Spleen (tissue), 11 donors: ENCODE results near the gene NCAPD3. TPM values are rescaled to one million over a fixed set of nuclear protein-coding genes. Genes with fewer than 3 reads are reported as not detected.

Experiments used
- DNase-seq: peaks from one replicate; pipeline ENCODE4 v3.0.0-alpha.2; 2020
- H3K27ac ChIP-seq, 8 donors: fragments of 200-600 bp; sonication (generic) in 7 of 8; 1 replicate in 4 of 8; 2 replicates in 4 of 8; pipeline versions ENCODE4 v1.5.0 to v1.8.0; 2016 to 2021; ENCODE audit warnings: inconsistent platforms in 4 of 8, mild to moderate bottlenecking in 4 of 8, moderate library complexity in 1 of 8
- H3K27me3 ChIP-seq, 7 donors: fragments of 200-600 bp; sonication (generic) in 6 of 7; replicated peaks in 1 of 7; 1 replicate in 4 of 7; 2 replicates in 3 of 7; pipeline versions ENCODE4 v1.5.0 to v1.8.0; 2016 to 2021; ENCODE audit warnings: inconsistent platforms in 3 of 7, mild to moderate bottlenecking in 1 of 7
- H3K36me3 ChIP-seq, 6 donors: fragments of 200-600 bp; sonication (generic) in 5 of 6; 1 replicate in 4 of 6; 2 replicates in 2 of 6; pipeline versions ENCODE4 v1.5.0 to v1.8.0; 2016 to 2021; ENCODE audit warnings: inconsistent platforms in 2 of 6
- H3K4me1 ChIP-seq, 6 donors: fragments of 200-600 bp; sonication (generic) in 5 of 6; 1 replicate in 3 of 6; 2 replicates in 3 of 6; pipeline versions ENCODE4 v1.5.0 to v1.8.0; 2016 to 2021; ENCODE audit warnings: inconsistent platforms in 3 of 6
- H3K4me3 ChIP-seq, 8 donors: fragments of 200-600 bp; sonication (generic) in 7 of 8; 1 replicate in 4 of 8; 2 replicates in 4 of 8; pipeline versions ENCODE4 v1.5.0 to v1.8.0; 2016 to 2021; ENCODE audit warnings: inconsistent platforms in 4 of 8, mild to moderate bottlenecking in 4 of 8, moderate library complexity in 2 of 8
- H3K9me3 ChIP-seq, 8 donors: fragments of 200-600 bp; sonication (generic) in 7 of 8; 1 replicate in 4 of 8; 2 replicates in 4 of 8; pipeline versions ENCODE4 v1.5.0 to v1.8.0; 2016 to 2021; ENCODE audit warnings: inconsistent platforms in 4 of 8
- POLR2A ChIP-seq, 3 donors: fragments of 450-650 bp; IDR thresholded peaks; one replicate each; pipeline ENCODE4 v1.5.1; 2017; ENCODE audit warnings: antibody characterized with exemption in 3 of 3, mild to moderate bottlenecking in 1 of 3
- POLR2AphosphoS5 ChIP-seq, 3 donors: sonication (generic); formaldehyde crosslinking; IDR thresholded peaks; one replicate each; pipeline ENCODE4 v1.5.1; 2017; ENCODE audit warnings: antibody characterized with exemption in 3 of 3
- WGBS, 5 donors: extraction: QIAGEN DNeasy Blood & Tissue Kit in 3 of 5; methylation state at CpG; one replicate each; pipeline versions ENCODE4 v1.1.5 to v1.1.7; 2013 to 2018; 5-methylcytosine and 5-hydroxymethylcytosine counted together
- intact Hi-C: fragments of 100-400 bp; cut with DNase I; formaldehyde crosslinking; loops from one replicate; pipeline ENCODE4 v1.15.0; 2023; ENCODE audit warnings: low total_unique reads
- polyA plus RNA-seq, 3 donors: library from polyadenylated mRNA; stranded (reverse); fragments of 200-250 nt; gene quantifications; one replicate each; pipeline ENCODE4 v1.2.1, GENCODE V29; 2013
- total RNA-seq, 7 donors: library from RNA; depleted of rRNA in 3 of 7; stranded (reverse); fragments of >200 nt in 3 of 7; fragmentation: NEBNext Ultra II Directional in 4 of 7; extraction: Animal tissue kit (Norgen Biotek cat#: 25700) in 4 of 7; gene quantifications; one replicate each; pipeline versions ENCODE4 v1.1.0 to v1.2.1, GENCODE V29; 2016 to 2021
- TF ChIP-seq, protein P1 (sequence below), 11 experiments: fragments of 200-600 bp in 7 of 11; fragments of 450-650 bp in 4 of 11; sonication (generic) in 4 of 11; IDR thresholded peaks in 8 of 11; conservative IDR thresholded peaks in 3 of 11; 1 replicate in 7 of 11; 2 replicates in 4 of 11; pipeline versions ENCODE4 v1.4.0 to v1.8.0; 2016 to 2021; ENCODE audit warnings: antibody characterized with exemption in 11 of 11, inconsistent platforms in 4 of 11, mild to moderate bottlenecking in 1 of 11
- donor health status: healthy with polysubstance abuse.
- donor health status: DM: no; HTN: no; CAD: no; lungs with moderate emphysema.
- donor health status: DM: no; HTN: no; CAD: no.
- donor health status: Bipolar disorder and iron deficiency.
- donor health status: healthy.
- donor health status: DM: no; HTN: no; CAD: no.
- donor health status: DM: yes; HTN: yes; CAD: no.

Gene NCAPD3
- total and polyA plus RNA-seq, 10 donors, result 3.0 to 33.0 (median 22.1) TPM

- Histone ChIP-seq H3K27me3 (peaks cover 0 to 39% (median 0%) of the 10 kb centered on the region in 7 donors), H3K4me1 (peaks cover 0 to 41% (median 16%) of the 10 kb centered on the region in 6 donors), H3K4me3 (peak overlapping the region in 5 of 8 donors; percentile 7 to 57 (median 24)), H3K36me3 (no peaks in the 10 kb centered on the region), H3K27ac (peak overlapping the region in 1 of 8 donors; percentile 20), H3K9me3 (peaks cover 0 to 4% (median 0%) of the 10 kb centered on the region in 8 donors)
- intact Hi-C loops, result no loop called here
- TF ChIP-seq POLR2AphosphoS5 (IDR thresholded peaks at IDR 0.05), result peak in 1 of 3 donors; percentile 57
- TF ChIP-seq, protein P1, sequence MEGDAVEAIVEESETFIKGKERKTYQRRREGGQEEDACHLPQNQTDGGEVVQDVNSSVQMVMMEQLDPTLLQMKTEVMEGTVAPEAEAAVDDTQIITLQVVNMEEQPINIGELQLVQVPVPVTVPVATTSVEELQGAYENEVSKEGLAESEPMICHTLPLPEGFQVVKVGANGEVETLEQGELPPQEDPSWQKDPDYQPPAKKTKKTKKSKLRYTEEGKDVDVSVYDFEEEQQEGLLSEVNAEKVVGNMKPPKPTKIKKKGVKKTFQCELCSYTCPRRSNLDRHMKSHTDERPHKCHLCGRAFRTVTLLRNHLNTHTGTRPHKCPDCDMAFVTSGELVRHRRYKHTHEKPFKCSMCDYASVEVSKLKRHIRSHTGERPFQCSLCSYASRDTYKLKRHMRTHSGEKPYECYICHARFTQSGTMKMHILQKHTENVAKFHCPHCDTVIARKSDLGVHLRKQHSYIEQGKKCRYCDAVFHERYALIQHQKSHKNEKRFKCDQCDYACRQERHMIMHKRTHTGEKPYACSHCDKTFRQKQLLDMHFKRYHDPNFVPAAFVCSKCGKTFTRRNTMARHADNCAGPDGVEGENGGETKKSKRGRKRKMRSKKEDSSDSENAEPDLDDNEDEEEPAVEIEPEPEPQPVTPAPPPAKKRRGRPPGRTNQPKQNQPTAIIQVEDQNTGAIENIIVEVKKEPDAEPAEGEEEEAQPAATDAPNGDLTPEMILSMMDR (IDR thresholded peaks at IDR 0.05 in 8 of 11, conservative IDR thresholded peaks at IDR 0.05 in 3 of 11), result no peak
- 7 to 17% (median 10%) methylated on average over 38 to 54 of the region's 54 CpGs for WGBS, 5 donors
- peak; percentile 76 for DNase-seq
Measured at GRCh38 chr11:134124660-134125451, 98.9 kb downstream of the NCAPD3 start.

GRCh38 chr11:134120921-134121526 is 102.7 kb downstream of the NCAPD3 start:
- 35 to 48% (median 40%) methylated on average over 9 of the region's 9 CpGs for WGBS, 5 donors
- no peak for DNase-seq
- peak overlapping the region in 7 of 8 donors; percentile 15 to 70 (median 57) for H3K27ac ChIP-seq
- no peak overlapping the region for H3K4me3 ChIP-seq
- no peaks in the 10 kb centered on the region for H3K36me3 ChIP-seq
- intact Hi-C loops, result no loop called here
- H3K4me1 ChIP-seq, result peaks cover 0 to 38% (median 12%) of the 10 kb centered on the region in 6 donors
- TF ChIP-seq, protein P1 (IDR thresholded peaks at IDR 0.05 in 8 of 11, conservative IDR thresholded peaks at IDR 0.05 in 3 of 11), result no peak
- no peak for TF ChIP-seq POLR2A (IDR thresholded peaks at IDR 0.05)
- TF ChIP-seq POLR2AphosphoS5 (IDR thresholded peaks at IDR 0.05), result peak in 1 of 3 donors; percentile 10
- H3K9me3 ChIP-seq, result no peaks in the 10 kb centered on the region
- peaks cover 0 to 36% (median 0%) of the 10 kb centered on the region in 7 donors for H3K27me3 ChIP-seq

DNA sequence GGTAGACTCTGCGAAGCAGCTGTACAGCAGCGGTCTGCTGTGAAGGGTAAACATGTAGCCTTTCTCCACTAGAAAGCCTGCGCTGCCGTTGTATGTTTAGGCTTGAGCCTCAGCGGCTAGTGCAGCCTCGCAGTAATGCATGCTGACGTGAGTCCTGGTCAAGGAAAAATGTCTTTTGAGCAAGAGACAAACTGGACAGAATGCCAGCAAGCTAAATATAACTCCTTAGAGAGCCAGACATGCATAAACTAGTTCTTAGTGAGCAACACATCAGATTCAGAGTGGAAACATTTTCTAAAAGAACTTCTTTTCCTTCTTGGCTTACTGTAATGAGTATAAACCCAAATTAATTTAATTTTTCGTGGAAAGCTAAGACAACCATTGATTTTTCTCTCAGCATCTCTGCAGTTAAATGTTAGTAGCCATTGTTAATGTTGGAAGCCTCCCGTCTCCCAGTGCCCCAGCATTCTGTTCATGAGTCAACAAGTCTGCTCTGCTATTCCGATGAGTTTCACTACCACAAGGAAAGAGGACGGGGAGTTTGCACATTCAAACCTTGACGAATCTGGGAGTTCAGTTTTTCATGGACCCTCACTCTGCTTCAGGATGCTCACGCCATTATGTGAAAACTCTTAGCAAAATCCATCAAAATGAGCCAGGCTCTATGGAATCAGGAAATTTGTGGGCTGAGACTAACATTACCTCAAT is 103.5 kb downstream of the NCAPD3 start:
- WGBS, 5 donors, result 66 to 84% (median 77%) methylated on average over 13 of the region's 13 CpGs
- H3K4me3 ChIP-seq, result no peak overlapping the region
- TF ChIP-seq POLR2A (IDR thresholded peaks at IDR 0.05) (no peak), POLR2AphosphoS5 (IDR thresholded peaks at IDR 0.05) (no peak)
- TF ChIP-seq, protein P1 (IDR thresholded peaks at IDR 0.05 in 8 of 11, conservative IDR thresholded peaks at IDR 0.05 in 3 of 11), result no peak
- no peaks in the 10 kb centered on the region for H3K9me3 ChIP-seq
- no peaks in the 10 kb centered on the region for H3K36me3 ChIP-seq
- peaks cover 0 to 31% (median 9%) of the 10 kb centered on the region in 6 donors for H3K4me1 ChIP-seq
- no peak for DNase-seq
- H3K27me3 ChIP-seq, result peaks cover 0 to 30% (median 0%) of the 10 kb centered on the region in 7 donors
- peak overlapping the region in 6 of 8 donors; percentile 39 to 70 (median 58) for H3K27ac ChIP-seq
- intact Hi-C loops, result no loop called here
